CD14-positive monocyte (primary cell): ENCODE results near the gene TPPP. TPM values are rescaled to one million over a fixed set of nuclear protein-coding genes. Genes with fewer than 3 reads are reported as not detected.

Source experiments
- DNase-seq, 3 donors: peaks; one replicate each; pipeline ENCODE4 v3.0.0-alpha.2; 2011 to 2022
- H2AFZ ChIP-seq: 2 replicates; pipeline ENCODE4 v1.6.0; 2012; ENCODE audit warnings: mild to moderate bottlenecking, low read depth, low read length, inconsistent platforms; ENCODE audit not compliant: insufficient read depth, poor library complexity, severe bottlenecking
- H3K27ac ChIP-seq, 2 donors: 1 replicate in 1 of 2; 2 replicates in 1 of 2; pipeline ENCODE4 v1.5.1; 2012 to 2013; ENCODE audit warnings: low read length in 2 of 2, control low read depth in 1 of 2, inconsistent platforms in 1 of 2, low read depth in 1 of 2, mild to moderate bottlenecking in 1 of 2
- H3K27me3 ChIP-seq, 2 donors: one replicate each; pipeline versions ENCODE4 v1.6.0 to v1.6.1; 2011 to 2013; ENCODE audit warnings: low read length in 2 of 2; ENCODE audit not compliant: control insufficient read depth in 2 of 2, insufficient read depth in 2 of 2
- H3K36me3 ChIP-seq, 2 donors: replicated peaks in 1 of 2; 1 replicate in 1 of 2; 2 replicates in 1 of 2; pipeline versions ENCODE4 v1.5.1 to v1.6.1; 2012 to 2013; ENCODE audit warnings: low read length in 2 of 2, control low read depth in 1 of 2, inconsistent platforms in 1 of 2, mild to moderate bottlenecking in 1 of 2; ENCODE audit not compliant: insufficient read depth in 2 of 2, control insufficient read depth in 1 of 2
- H3K4me1 ChIP-seq, 2 donors: 1 replicate in 1 of 2; 2 replicates in 1 of 2; pipeline versions ENCODE4 v1.5.1 to v1.6.1; 2012 to 2013; ENCODE audit warnings: low read length in 2 of 2, control low read depth in 1 of 2, inconsistent platforms in 1 of 2, mild to moderate bottlenecking in 1 of 2, moderate library complexity in 1 of 2; ENCODE audit not compliant: insufficient read depth in 2 of 2, control insufficient read depth in 1 of 2
- H3K4me2 ChIP-seq: replicated peaks from 2 replicates; pipeline ENCODE3; 2012; ENCODE audit warnings: low read length, moderate library complexity, mild to moderate bottlenecking; ENCODE audit not compliant: poor library complexity, severe bottlenecking; ENCODE audit errors: extremely low read depth
- H3K4me3 ChIP-seq, 3 experiments: fragments of 200-600 bp in 1 of 3; sonication (generic) in 1 of 3; replicated peaks in 1 of 3; 1 replicate in 2 of 3; 2 replicates in 1 of 3; pipeline ENCODE4 v1.5.1; 2011 to 2013; ENCODE audit warnings: low read length in 3 of 3, mild to moderate bottlenecking in 3 of 3, control low read depth in 2 of 3, low read depth in 2 of 3, inconsistent platforms in 1 of 3, moderate library complexity in 1 of 3
- H3K79me2 ChIP-seq: 2 replicates; pipeline ENCODE4 v1.6.0; 2012; ENCODE audit warnings: mild to moderate bottlenecking, control low read depth, inconsistent platforms, low read length, moderate library complexity; ENCODE audit not compliant: insufficient read depth
- H3K9ac ChIP-seq: 2 replicates; pipeline ENCODE4 v1.6.0; 2017; ENCODE audit warnings: low read length, mild to moderate bottlenecking; ENCODE audit not compliant: insufficient read depth, poor library complexity, severe bottlenecking
- H3K9me3 ChIP-seq, 2 donors: replicated peaks in 1 of 2; 1 replicate in 1 of 2; 2 replicates in 1 of 2; pipeline versions ENCODE4 v1.5.1 to v1.6.1; 2012 to 2013; ENCODE audit warnings: low read length in 2 of 2, control low read depth in 1 of 2; ENCODE audit not compliant: control insufficient read depth in 1 of 2, insufficient read depth in 1 of 2
- H4K20me1 ChIP-seq: 2 replicates; pipeline ENCODE4 v1.6.0; 2012; ENCODE audit warnings: mild to moderate bottlenecking, low read length, control low read depth, moderate library complexity; ENCODE audit not compliant: insufficient read depth
- H3K27ac Mint-ChIP-seq, 7 donors: one replicate each; pipeline ENCODE4 v1.8.0; 2020; ENCODE audit warnings: mild to moderate bottlenecking in 7 of 7, mixed read lengths in 7 of 7, moderate library complexity in 6 of 7, inconsistent platforms in 2 of 7
- H3K27me3 Mint-ChIP-seq, 3 donors: one replicate each; pipeline ENCODE4 v1.8.0; 2021 to 2022; ENCODE audit warnings: low read depth in 3 of 3, mild to moderate bottlenecking in 3 of 3, mixed read lengths in 3 of 3, moderate library complexity in 3 of 3, inconsistent platforms in 1 of 3
- H3K36me3 Mint-ChIP-seq, 2 donors: one replicate each; pipeline ENCODE4 v1.8.0; 2020; ENCODE audit warnings: mixed read lengths in 2 of 2, inconsistent platforms in 1 of 2, mild to moderate bottlenecking in 1 of 2
- H3K4me1 Mint-ChIP-seq: one replicate; pipeline ENCODE4 v1.8.0; 2020; ENCODE audit warnings: mild to moderate bottlenecking, mixed read lengths
- H3K4me3 Mint-ChIP-seq, 2 donors: one replicate each; pipeline ENCODE4 v1.8.0; 2020; ENCODE audit warnings: mild to moderate bottlenecking in 2 of 2, mixed read lengths in 2 of 2, moderate library complexity in 1 of 2
- H3K9me3 Mint-ChIP-seq, 7 donors: one replicate each; pipeline ENCODE4 v1.8.0; 2020 to 2022; ENCODE audit warnings: mixed read lengths in 7 of 7, mild to moderate bottlenecking in 6 of 7, moderate library complexity in 6 of 7, inconsistent platforms in 2 of 7
- WGBS: methylation state at CpG from one replicate; pipeline ENCODE4 v1.1.5; 2013; ENCODE audit warnings: missing lambda C conversion rate; ENCODE audit not compliant: insufficient coverage; 5-methylcytosine and 5-hydroxymethylcytosine counted together
- intact Hi-C, 2 donors: fragments of 100-400 bp; cut with micrococcal nuclease; formaldehyde crosslinking; loops; one replicate each; pipeline versions ENCODE4 v1.15.0 to v1.15.1; 2023
- polyA plus RNA-seq, 3 donors: library from polyadenylated mRNA; depleted of rRNA in 1 of 3; unstranded in 2 of 3; stranded (reverse) in 1 of 3; fragments of 300-500 nt in 2 of 3; fragments of >200 nt in 1 of 3; fragmentation: Illumina TruSeq in 2 of 3; gene quantifications; 1 replicate in 2 of 3; 2 replicates in 1 of 3; pipeline ENCODE4 v1.2.3, GENCODE V29; 2012 to 2021
- TF ChIP-seq, protein P1 (sequence below): fragments of 200-600 bp; IDR thresholded peaks from one replicate; pipeline ENCODE4 v1.8.0; 2022; ENCODE audit warnings: antibody characterized with exemption, mild to moderate bottlenecking

The TPPP gene
- polyA plus RNA-seq, 3 donors = 0.02 to 0.17 (median 0.06) TPM

DNA sequence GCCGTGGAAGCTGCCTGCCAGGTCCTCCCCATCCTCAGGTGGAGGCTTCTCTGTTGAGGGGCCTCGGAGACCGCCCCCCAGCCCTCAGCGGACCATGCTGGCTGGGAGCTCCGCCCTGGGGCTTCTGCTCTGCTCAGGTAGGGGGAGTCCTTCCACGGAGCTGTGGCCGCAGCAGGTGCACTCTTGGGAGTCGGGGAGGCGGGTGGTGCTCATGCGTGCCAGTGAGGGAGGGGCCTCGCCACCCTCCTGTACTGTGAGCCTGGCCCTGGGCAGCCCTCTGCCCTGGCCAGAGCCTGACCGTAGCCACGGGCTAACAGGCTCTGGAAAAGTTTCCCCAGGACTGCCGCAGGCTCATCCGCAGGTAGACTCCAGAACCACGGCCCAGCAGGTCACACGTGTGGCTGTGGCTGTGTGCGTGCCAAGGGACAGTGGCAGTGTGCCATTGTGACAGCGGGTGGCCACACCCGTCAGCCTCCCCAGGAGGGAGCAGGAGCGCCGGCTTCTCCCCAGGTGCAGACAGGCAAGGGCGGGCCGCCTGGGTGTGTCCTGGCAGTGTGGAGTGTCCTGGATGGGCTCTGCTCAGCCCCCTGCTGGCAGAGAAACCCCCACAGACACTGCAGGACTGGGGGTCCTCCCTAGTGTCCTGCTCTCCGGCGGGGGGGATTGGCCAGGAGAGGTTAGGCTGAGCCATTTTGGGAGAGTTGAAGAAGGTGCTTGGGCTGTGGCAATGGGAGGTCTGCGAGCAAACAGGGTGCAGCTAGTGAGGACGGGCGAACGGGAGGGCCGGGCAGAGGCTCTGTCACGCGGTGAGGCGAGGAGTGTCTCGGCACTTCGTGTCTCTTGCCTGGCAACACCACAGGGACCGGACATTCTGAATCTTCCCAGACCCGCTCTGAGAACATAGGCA is 29.5 kb downstream of the TPPP start:
- H3K4me1 ChIP-seq = no peaks in the 10 kb centered on the region
- Mint-ChIP-seq H3K4me1 (no peaks in the 10 kb centered on the region), H3K27ac (peak overlapping the region in 1 of 7 donors; percentile 3), H3K27me3 (peaks cover 0 to 1% (median 0%) of the 10 kb centered on the region in 3 donors), H3K36me3 (peaks cover 34 to 52% of the 10 kb centered on the region in 2 donors), H3K9me3 (peaks cover 0 to 30% (median 8%) of the 10 kb centered on the region in 7 donors), H3K4me3 (no peak overlapping the region)
- no peaks in the 10 kb centered on the region for H3K27me3 ChIP-seq
- H3K9me3 ChIP-seq = peaks cover 6 to 9% of the 10 kb centered on the region in 2 donors
- H3K4me2 ChIP-seq = no peak overlapping the region
- no peak overlapping the region for H3K4me3 ChIP-seq
- intact Hi-C loops = loop anchor here in 1 of 2 donors (10.0 kb wide), 1 partner anchor 241 kb away; no protein-coding TSS in a partner anchor
- 93% methylated on average over 36 of the region's 38 CpGs for WGBS
- H4K20me1 ChIP-seq = no peaks in the 10 kb centered on the region
- H3K9ac ChIP-seq = no peak overlapping the region
- TF ChIP-seq, protein P1, sequence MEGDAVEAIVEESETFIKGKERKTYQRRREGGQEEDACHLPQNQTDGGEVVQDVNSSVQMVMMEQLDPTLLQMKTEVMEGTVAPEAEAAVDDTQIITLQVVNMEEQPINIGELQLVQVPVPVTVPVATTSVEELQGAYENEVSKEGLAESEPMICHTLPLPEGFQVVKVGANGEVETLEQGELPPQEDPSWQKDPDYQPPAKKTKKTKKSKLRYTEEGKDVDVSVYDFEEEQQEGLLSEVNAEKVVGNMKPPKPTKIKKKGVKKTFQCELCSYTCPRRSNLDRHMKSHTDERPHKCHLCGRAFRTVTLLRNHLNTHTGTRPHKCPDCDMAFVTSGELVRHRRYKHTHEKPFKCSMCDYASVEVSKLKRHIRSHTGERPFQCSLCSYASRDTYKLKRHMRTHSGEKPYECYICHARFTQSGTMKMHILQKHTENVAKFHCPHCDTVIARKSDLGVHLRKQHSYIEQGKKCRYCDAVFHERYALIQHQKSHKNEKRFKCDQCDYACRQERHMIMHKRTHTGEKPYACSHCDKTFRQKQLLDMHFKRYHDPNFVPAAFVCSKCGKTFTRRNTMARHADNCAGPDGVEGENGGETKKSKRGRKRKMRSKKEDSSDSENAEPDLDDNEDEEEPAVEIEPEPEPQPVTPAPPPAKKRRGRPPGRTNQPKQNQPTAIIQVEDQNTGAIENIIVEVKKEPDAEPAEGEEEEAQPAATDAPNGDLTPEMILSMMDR = no peak
- no peak for DNase-seq
- H3K79me2 ChIP-seq = no peaks in the 10 kb centered on the region
- no peak overlapping the region for H2AFZ ChIP-seq
- H3K27ac ChIP-seq = no peak overlapping the region
- peaks cover 4 to 33% of the 10 kb centered on the region in 2 donors for H3K36me3 ChIP-seq

DNA sequence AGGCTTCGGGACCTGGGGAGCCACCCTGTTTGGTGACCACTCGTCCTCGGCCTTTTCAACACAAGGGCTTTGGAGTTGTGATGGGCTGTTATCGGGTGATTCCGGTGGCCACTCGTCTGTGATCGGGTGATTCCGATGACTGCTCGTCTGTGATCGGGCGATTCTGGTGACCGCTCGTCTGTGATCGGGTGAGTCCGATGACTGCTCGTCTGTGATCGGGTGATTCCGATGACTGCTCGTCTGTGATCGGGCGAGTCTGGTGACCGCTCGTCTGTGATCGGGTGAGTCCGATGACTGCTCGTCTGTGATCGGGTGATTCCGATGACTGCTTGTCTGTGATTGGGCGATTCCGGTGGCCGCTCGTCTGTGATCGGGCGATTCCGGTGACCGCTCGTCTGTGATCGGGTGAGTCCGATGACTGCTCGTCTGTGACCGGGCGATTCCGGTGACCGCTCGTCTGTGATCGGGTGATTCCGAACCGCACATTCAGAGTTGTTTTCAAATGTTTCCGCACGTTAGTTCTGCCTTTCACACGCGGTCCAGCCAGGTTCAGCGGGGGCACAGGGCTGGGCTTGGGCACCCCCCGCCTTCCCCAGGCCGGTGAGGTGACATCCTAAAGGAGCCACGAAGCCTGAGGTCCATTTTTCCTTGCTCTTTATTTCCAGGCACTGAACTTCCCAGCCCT is 30.3 kb downstream of the TPPP start:
- Mint-ChIP-seq H3K4me1 (no peaks in the 10 kb centered on the region), H3K27ac (peak overlapping the region in 2 of 7 donors; percentile 13 to 14), H3K36me3 (peaks cover 36 to 58% of the 10 kb centered on the region in 2 donors), H3K4me3 (no peak overlapping the region), H3K27me3 (peaks cover 0 to 1% (median 0%) of the 10 kb centered on the region in 3 donors), H3K9me3 (peaks cover 0 to 30% (median 8%) of the 10 kb centered on the region in 7 donors)
- TF ChIP-seq, protein P1 = no peak
- Histone ChIP-seq H3K9me3 (peaks cover 6 to 9% of the 10 kb centered on the region in 2 donors), H2AFZ (no peak overlapping the region), H3K79me2 (no peaks in the 10 kb centered on the region), H3K4me3 (no peak overlapping the region), H3K4me1 (no peaks in the 10 kb centered on the region), H4K20me1 (no peaks in the 10 kb centered on the region), H3K27me3 (no peaks in the 10 kb centered on the region), H3K4me2 (no peak overlapping the region), H3K9ac (no peak overlapping the region), H3K27ac (no peak overlapping the region), H3K36me3 (peaks cover 4 to 37% of the 10 kb centered on the region in 2 donors)
- DNase-seq = no peak
- 95% methylated on average over 55 of the region's 56 CpGs for WGBS
- intact Hi-C loops = loop anchor here in 1 of 2 donors (10.0 kb wide), 1 partner anchor 242 kb away; no protein-coding TSS in a partner anchor
